ENCODE data around the gene MCHR2.
"Not testable (repeated sequence)": the region's sequence is repeated elsewhere in the genome, so short reads cannot be mapped to it uniquely, and the experiment has no call there.

Gene MCHR2

DNA sequence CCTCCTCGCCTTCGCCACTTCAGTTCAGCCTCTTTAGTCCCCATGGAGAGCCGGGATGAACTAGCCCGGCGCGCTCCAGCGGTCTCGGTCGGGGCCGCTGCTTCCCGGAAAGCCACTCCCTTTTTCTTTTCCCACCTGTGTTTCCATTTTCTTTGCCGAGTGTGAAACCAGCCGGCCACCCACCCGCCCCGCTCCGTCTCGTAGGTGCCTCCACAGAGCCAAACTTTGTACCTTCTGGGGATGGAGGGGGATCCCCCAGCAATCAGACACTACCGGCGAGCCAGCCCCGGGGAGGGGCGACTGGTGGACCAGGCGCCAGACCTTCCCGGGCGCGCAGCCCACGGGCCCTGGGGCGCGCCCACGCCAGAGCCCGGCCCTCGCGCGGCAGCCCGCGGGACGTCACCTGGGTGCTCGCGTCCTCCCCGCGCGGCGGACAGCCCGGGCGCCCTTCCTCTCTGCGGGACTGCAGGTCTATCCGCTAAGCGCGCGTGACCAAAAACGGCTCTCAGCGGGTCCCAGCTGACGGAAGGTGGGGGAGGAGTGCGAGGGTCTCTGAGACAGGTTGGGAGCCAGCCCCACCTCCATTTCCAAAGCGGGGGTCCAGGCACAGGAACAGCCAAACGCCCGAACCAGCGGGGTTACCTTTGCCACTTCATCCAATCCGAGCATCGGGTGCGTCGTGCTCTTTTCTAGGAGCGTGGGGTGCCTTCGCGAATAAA is at the start of gene MCHR2:
MCHR2 (minus strand) TSS at position 691 of the 719 bp plus-strand sequence. CDS start 38,076 bp downstream, outside the sequence.
- DNase-seq (ENCODE audit: low read depth, low spot score): peak; percentile 24

GRCh38 chr6:100038546-100038945 is 44.5 kb upstream of the MCHR2 start:
- not testable (repeated sequence) for DNase-seq (ENCODE audit: low read depth, low spot score)

GRCh38 chr6:100035873-100036653 is 42.0 kb upstream of the MCHR2 start:
- no peak for DNase-seq (ENCODE audit: low read depth, low spot score)

- DNase-seq (ENCODE audit: low read depth, low spot score): no peak
Observed at GRCh38 chr6:100023798-100024197, 29.8 kb upstream of the MCHR2 start.

- no peak for DNase-seq (ENCODE audit: low read depth, low spot score)
Observed at GRCh38 chr6:100022847-100023246, 28.8 kb upstream of the MCHR2 start.

DNA sequence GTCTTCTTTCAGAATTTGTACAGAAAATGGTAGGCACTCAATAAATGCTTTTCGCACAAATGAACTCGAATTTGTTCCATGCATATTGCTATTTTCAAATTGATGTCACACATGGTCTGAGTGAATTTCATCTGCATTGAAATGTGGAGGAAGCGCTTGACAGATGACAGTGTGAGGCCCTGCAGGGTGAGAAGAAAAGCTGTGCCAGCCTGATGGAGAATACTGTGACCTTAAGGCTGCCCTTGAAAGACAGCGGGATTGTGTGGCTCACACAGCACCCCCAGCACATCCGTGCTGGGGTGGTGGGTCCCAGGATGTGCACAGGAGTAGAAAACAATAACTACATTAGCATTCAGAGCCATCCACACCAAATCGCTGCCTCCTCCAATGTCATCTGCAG is 14.8 kb upstream of the MCHR2 start:
- DNase-seq (ENCODE audit: low read depth, low spot score): no peak

DNA sequence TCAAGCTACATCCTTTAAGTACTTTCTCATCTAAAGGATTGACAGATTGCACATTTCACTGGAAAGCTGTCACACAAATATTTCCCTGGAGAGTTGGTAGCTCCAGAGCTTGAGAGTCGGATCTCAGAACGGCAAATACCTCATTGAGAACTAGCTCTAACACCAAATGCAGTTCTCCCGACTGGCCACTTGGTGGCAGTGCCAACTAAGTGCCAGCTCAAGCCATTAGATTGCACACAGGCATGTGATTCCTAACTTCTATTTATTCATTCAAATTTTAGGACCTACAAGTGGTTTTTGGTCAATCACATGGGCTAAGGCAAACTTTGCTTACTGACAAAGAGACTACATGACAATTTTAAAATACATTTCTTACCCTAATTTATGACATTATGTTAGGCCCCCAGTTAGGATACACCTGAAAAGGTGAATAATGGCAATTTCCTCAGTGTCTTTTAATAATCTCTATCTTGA is 7.9 kb upstream of the MCHR2 start:
- peak; percentile 69 for DNase-seq (ENCODE audit: low read depth, low spot score)

DNA sequence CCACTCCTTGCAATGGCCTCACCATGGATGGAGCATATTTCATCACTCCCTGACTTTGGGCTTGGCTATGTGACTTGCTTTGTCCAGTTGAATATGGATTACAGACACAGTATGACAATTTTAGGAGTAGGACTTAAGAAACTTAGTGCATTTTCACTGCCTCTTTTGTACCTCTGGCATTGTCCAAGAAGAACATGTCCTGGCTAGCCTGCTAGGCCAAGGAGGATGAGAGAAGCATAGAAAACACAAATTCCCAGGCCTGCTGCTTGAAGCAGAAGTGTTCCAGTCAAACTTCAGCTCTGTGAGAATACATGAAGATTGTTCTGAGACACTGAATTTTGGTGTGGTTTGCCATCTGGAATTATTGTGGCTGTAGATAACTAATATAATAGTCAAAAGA is 3.1 kb upstream of the MCHR2 start:
- DNase-seq (ENCODE audit: low read depth, low spot score): no peak

- DNase-seq (ENCODE audit: low read depth, low spot score): no peak
Observed at GRCh38 chr6:99995916-99996315, 1.9 kb upstream of the MCHR2 start.

- no peak for DNase-seq (ENCODE audit: low read depth, low spot score)
Observed at GRCh38 chr6:99993146-99993532, 884 bp downstream of the MCHR2 start.

DNA sequence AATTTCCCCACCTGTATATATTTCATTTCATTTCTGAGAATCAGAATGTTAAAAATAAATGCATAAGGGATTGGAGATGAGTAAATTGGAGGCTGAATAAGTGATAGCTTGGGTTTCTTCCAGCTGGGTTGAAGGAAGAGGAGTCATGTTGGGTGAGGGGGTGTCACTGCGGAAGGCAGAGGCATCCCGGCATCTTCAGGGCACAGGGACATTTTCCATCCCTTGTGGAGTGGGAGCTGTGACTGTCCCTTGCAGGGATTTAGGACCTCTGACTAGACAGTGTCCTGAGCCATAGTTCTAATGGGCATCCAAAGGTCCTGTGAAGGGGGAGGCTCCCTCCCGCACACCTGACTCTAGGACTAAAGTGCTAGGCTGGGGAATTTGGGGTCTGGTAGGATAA is 2.1 kb downstream of the MCHR2 start:
- DNase-seq (ENCODE audit: low read depth, low spot score): no peak

GRCh38 chr6:99980741-99981140 is 13.3 kb downstream of the MCHR2 start:
- no peak for DNase-seq (ENCODE audit: low read depth, low spot score)

GRCh38 chr6:99979953-99980352 is 14.1 kb downstream of the MCHR2 start:
- DNase-seq (ENCODE audit: low read depth, low spot score): no peak

DNA sequence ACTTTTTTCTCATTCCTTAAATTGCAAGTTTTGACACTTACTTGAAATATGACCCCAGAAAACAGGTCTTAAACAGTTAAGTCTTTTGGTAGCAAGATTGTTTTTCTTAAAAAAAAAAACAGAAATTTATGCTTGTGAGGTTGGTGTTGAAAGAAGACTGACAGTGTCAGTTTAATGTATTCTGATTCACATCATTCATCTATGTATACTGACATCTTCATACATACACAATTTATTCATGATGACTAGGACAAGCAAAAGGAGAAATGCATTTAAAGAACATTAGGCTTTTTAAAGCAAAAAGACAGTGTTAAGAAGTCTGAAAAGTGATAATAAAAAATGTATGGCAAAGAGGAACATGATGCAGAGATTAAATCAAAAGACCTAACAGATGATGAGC is 27.0 kb downstream of the MCHR2 start:
- no peak for DNase-seq (ENCODE audit: low read depth, low spot score)

DNA sequence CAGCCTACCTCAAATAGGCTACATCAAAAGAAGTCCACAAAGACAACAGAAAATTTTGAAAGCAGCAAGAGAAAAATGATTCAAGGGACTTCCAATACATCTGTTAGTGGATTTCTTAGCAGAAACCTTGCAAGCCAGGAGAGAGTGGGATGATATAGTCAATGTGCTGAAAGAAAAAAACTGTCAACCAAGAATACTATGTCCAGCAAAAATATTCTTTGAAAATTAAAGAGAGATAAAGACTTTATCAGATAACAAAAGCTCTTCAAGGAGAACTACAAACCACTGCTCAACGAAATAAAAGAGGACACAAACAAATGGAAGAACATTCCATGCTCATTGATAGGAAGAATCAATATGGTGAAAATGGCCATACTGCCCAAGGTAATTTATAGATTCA is 34.0 kb downstream of the MCHR2 start:
- no peak for DNase-seq (ENCODE audit: low read depth, low spot score)

GRCh38 chr6:99951016-99951805 is 42.8 kb downstream of the MCHR2 start:
- DNase-seq (ENCODE audit: low read depth, low spot score): no peak

- DNase-seq (ENCODE audit: low read depth, low spot score): no peak
Observed at GRCh38 chr6:99946005-99946404, 48.0 kb downstream of the MCHR2 start.

- DNase-seq (ENCODE audit: low read depth, low spot score): no peak
Observed at GRCh38 chr6:99943846-99944245, 50.2 kb downstream of the MCHR2 start.

DNA sequence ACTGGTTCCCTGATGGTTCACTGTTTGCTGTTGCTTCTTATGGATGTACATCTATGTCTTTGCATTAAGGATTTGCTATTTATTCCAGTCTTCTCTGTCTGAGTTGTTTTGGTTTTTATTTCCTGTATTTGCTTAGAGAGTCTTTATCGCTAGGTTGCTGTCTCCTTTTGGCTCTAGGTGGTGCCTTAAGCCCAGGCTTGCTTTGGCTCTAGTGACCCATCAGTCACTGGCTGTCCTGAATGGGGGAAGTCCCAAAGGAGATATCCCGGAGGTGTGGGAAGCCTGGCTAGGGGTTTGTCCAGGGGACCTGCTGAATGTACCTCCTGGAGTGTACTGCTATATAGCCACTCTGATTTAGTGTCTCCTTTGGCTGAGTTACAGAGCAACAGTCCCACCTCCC is 53.4 kb downstream of the MCHR2 start:
- DNase-seq (ENCODE audit: low read depth, low spot score): no peak

DNA sequence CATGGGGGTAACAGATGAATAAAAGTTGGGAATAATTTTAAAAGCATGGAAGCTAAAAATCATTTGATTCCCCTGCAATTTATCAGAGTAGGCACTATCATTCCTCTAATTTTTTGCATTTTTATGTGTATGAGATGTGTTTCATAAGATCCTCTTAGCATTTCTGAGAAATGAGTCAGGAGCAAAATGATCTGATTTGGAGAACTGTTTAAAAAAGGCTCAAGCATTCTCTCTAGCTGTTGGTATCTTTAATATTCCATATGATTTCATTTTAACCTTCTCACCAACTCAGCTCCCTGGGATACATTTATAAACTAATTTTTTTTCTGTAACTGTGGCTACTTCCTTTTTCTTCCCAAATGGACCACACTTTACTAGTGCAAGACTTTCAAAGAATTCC is 60.9 kb downstream of the MCHR2 start:
- peak; percentile 26 for DNase-seq (ENCODE audit: low read depth, low spot score)

GRCh38 chr6:99912657-99913056 is 81.4 kb downstream of the MCHR2 start:
- DNase-seq (ENCODE audit: low read depth, low spot score): no peak
